ENCODE data around the gene SNX24.
"Not testable (repeated sequence)": the region's sequence is repeated elsewhere in the genome, so short reads cannot be mapped to it uniquely, and the experiment has no call there.

Gene SNX24

DNA sequence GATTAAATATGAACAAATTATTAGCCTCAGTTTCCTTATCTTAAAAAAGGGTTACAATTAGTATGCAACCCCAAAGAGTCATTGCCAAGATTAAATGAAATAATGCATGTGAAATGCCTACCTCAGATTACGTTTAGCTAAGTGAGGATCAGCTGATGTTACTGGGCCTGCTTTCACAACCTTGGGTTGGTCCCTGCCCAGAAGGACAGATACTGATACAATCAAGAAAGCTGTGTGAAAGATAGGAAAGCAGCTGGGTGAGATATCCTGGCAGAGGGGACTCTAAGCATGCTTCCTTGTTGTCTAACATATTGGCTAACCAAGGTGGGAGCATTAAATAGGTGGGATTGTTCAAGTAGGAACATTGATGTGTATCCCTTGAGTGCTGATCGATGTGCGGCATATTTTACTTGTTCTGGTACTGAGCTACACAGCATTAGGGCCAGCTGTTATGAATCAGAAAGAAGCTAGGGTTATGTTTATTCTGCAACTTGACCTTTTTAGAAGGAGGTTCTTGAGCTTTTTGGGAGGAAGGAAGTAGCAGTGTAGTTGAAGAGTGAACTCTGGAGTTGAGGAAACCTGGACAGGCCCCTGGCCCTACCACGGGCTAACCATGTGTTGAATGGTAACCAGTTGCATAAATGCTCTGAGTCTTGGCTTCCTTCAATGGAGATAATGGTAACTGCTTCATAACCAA lies 28.9 kb downstream of the SNX24 start:
- no peak for ATAC-seq

DNA sequence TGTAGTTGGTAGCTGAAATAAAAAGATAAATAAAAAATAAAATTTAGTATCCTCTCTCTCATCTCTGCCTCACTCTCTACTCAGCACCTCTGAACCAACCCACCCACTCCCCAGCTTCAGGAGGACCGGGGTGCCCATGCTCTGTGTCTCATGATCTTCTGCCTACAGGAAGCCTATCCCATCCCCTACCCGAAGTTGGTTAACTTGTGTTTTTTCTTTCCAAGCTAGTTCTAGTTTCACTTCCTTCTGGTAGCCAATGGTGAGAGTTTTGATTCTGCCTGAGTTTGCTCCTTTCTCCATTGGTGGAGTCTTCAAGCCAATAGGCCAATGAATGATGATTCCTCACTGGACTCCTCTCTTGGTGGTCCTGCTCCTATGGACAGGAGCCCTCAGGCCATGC lies 32.1 kb downstream of the SNX24 start:
- no peak for ATAC-seq

DNA sequence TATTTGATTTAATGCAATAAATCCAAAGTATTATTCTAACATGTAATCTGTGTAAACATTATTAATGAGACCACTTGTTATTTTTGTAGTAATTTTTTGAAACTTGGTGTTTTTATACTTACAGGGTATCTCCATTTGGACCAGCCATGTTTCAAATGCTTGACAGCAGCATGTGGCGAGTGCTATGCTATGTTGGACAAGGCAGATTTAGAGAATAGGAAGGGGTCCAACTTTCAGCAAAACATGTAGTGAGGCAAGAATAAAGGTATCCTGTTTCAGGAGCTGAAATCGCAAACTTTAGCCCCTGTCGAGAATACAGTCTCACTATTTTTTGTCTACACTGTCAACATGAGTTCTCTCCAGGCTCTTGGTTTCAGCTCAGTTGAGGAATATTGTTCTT lies 33.7 kb downstream of the SNX24 start:
- no peak for ATAC-seq

DNA sequence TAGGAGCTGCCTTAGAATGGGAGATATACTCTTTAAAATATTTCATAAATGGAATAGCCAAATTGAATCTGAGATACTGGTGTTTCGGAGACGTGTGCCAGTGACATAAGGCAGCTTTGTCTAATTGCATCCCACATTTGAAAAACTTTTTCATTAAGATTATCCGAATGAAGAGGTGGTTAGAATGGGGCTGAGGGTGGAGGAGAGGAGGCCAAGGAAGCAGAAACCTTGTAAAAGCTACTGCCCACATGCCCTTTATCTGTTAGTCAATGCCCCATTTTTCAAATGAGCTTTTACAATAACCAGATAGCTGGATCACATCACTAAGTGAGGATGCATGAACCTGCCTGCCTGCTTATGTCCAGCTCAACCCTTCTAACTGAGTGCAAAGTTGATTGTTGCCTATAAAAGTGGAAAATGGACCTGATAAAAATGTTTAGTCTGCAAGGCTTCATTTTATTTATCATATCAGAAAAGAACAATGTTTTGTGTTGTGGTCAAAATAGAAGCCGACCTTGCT lies 34.8 kb downstream of the SNX24 start:
- no peak for ATAC-seq

DNA sequence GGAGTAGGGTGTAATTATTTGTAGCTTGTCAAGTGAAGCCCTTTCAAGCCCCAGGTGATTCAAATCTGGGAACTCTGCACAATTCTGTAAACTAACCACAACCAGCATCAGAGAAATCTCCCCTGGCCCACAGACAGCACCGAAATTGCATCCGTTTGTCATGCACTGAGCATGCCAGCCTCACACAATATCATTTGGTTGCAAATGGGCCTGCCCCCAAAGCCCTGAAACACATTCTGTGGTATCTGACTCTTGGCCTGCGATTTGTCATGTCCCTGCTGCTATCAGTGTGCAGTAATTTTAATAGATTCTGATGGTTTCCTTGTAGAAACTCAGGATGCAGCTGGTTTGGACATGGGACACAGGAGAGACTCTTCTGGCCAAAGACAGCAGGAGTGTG lies 35.3 kb downstream of the SNX24 start:
- peak in 1 of 2 donors; percentile 36 for ATAC-seq

DNA sequence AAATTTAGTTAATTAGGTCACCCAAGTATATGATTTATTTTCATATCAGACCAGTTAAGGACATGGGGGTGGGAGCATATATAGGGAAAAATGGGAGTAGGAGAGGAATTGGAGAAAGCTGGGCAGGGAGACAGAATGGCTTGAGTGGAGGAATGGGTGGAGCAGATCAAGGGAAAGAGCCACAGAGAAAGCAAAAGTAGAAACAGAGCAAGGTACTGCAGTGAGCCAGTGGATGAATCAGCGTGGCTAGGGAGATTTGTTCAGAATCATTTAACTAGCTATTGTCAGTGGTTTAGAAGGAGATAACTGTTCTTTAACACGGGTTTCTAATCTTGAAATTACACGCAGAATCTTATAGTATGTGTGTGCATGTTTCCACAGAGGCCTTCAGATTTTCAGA lies 37.4 kb downstream of the SNX24 start:
- peak; percentile 82 to 84 for ATAC-seq

DNA sequence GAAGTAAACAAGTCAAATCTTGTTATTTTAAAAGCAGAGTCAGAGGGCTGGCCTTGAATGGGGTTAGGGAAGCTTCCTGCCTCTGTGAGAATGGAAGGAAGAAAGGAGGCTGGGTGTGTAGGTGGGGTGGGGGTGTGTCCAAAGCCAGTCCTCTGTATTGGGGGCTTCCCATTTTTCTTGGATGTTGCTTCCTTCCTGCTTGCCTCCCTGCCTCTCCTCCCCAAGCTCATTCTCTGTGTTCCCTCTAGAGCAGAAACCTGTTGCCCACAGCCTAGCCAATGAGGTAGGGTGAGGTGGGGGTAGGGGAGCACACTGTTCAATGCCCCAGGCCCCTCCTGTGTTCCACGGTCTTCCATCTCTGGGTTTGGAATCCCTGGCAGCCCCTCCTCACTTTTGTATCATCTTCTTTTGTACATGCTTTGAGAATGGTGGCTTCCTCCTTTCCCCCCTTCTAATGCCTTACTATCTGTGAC lies 39.7 kb downstream of the SNX24 start:
- ATAC-seq: no peak

DNA sequence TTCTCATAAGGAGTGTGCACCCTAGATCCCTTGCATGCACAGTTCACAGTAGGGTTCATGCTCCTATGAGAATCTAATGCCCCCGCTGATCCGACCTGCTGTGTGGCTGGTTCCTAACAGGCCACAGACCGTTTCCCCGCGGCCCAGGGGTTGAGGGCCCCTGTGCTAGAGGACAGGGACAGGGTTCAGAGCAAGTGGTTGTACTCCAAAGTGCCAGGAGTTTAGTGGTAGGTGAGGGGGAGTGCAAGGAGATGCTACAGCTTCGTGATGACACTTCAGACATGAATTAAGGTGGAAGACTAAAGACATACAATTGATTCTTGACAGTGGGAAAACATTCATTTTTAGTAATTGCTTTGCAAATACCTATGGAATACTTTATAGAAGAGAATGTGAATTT lies 40.5 kb downstream of the SNX24 start:
- no peak for ATAC-seq

DNA sequence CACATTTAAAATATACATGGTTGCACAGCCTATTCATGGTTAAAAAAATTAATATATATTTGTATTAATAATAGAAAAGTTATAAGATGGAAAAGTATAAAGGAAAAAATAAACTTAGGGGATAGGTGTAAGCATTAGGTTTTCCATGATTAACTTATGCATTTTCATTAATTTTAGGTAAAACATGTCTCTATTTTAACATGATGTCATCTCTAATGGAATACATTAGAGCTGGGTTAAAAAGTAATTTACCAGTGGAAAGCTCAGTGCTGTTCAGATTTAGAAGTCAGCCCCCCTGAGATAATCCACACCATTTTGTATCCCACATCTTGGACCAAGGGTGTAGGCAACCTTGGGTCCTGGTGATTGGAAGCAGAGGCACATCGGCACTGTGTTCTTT lies 49.7 kb downstream of the SNX24 start:
- no peak for ATAC-seq

DNA sequence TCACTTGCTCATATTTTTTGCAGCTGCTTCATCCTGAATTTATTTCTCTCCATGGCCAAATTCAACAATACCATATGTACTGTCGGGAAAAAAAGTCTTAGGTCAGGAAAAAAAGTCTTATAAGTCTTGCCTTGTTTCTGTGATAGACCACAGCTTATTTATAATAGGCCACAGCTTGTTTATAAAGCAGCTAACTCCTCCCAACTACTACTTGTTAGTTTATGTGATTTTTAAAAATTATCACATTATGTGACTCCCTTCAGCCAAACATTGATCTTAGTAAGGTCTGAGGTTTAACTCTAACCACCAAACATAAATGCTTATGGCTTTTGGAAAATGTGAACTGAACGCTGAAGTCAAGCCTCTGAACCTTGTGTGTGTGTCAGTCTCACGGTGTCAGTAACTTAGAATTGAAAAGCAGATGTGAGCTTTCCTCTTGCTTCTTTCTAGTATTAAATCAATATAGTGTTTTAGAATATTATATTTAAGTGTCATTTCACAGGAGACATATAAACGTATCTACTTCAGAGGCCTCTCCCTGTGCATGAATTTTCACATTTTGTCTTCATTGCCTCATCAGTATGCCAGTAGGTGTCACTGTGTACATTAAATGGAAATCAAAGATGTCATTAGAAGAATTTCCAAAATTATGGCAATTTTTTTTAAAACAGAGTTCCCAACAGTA lies 51.3 kb downstream of the SNX24 start:
- ATAC-seq: no peak

DNA sequence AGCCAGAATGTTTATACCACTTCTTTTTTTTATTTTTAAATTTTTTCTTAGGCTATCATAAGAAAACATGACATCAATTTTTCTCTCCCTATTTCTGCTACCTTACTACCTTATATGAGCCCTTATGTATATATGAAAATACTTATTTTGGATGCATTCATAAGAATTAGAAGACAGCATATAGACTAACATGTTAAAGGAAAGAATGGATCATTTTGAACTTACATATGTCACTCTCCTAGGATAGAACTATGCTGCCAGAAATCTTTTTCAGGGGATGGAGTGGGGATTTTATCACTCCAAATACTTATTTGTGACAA lies 51.8 kb downstream of the SNX24 start:
- no peak for ATAC-seq

DNA sequence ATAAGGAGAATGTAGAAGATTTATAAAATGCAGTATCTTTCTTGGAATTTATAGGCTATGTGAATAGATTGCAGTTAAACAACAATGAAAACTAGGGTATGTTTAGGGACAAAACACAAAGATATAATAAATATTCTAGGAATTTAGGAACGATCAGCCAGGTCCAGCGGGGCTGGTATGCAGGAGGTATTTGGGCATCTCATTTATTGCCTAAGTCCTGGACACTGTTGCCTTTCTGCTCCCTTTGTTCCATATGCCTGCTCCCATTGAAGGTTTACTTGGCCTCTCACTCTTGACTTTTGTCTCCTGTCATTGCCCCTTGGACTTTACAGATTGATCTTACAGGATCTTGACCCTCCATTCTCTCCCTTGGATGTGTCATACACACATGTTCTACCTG lies 55.9 kb downstream of the SNX24 start:
- no peak for ATAC-seq

DNA sequence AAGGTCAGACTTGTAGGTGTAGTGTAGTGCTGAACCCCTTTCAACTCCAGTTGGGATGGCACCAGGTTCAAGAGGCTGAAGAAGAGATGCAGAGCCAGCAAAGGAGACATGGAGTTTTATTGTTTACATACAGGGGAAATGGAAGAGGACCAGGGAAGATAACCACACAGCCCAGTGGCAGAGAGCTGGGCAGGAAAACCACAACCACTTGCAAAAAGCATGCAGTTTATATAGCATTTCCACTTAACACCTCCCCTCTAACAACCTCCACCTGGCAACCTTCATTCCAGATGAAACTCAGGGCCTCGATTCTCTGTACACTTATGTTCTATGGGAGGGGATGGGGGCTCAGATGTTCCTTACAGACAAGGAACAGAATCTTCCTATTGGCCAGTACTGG lies 56.9 kb downstream of the SNX24 start:
- no peak for ATAC-seq

DNA sequence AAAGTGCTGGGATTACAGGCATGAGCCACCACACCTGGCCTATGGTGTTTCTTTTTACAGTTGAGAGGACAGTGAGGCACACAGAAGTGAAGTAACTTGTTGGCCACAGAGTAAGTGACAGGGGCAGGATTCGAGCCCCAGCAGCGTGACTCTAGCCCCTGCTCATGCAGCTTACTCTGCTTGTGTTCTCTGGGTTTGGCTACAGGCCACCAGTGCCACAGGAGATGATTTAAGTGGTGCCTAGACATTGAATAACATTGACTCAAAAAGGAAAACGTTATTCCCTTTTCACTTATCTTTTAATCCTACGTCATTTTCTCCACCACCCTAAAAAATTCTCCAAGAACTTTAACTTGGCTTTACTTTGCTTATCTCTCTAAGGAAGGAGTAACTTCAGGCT lies 61.4 kb downstream of the SNX24 start:
- ATAC-seq: no peak

DNA sequence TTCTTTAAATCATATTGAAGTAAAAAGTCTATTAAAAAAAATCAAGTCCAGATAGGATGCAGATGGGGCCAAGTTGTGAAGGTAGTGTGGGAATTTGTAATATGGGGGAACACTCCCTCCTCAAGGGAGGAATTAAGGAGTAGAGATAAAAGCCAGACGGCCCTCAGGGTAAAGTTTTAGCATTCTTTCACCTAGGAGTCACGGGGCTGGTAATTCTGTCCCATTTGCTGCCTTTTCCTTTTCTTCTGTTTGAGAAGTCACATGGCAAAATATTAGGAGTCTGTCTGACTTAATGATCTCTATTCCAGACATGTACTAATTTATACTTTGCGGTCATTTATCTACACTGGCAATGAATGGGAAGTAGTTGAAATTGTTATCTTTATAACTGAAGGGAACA lies 61.9 kb downstream of the SNX24 start:
- no peak for ATAC-seq

DNA sequence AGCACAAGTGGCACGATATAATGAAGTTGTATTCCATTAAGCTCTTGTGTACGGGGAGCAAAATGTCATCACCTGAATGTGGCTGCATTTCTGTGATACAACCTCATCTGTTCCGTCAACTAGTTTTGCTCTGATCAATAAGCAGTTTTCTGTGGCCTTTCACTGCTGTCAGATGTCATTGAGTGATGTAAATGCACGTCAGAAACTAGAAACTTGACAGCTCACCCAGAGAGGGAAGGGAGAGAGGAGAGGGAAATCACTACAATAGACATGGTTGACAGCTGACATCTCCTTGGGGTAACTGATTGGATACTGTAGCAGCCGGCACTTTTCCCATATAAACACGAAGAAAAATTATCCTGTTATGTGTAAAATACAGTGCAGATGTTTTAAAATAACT lies 62.7 kb downstream of the SNX24 start:
- no peak for ATAC-seq

DNA sequence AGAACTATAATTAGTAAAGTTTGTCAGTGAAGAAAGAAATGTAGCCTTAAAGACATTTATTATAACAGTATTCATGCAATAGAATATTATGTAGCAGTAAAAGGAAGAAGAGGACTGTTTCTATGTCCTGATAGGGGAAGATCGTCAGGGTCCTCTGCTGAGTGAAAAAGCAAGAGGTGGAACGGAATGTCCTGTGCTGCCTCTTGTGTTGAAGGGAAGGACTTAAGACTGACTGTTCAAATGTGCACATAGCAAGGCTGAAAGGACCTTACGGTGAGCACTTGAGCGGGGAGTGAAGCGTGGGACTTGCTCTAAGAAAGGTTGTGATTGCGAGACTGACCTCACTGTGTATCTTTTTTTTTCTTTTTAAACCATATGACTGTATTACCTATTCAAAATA lies 63.2 kb downstream of the SNX24 start:
- ATAC-seq: no peak

DNA sequence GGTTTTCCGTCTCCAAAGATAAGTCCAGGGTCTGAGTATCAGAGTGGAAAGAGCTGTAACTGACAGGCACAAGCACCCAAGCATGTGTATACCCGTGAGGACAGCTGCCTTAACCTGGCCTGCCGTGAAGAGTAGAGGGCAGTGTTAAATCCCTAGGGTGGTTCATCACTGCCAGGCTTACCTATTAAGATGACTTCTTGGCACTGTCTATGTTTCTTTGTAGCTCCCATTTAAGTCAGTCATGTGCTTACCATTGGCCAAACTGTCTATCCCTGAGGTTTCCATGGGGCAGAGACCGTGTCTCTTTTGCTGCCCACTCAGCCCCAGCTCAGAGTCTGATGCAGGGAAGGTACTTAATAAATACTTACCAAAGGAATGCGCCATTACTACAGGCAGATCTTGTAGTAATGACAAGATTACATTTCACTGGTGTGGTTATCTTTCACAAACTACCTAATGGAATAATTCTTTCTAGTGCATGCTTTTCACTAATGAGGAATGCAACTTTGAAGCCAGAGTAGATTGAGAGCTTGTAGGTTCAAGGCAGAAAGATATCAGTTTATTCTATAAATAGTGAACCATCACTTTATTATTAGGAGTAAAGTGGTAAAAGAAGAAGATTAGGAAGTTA lies 64.2 kb downstream of the SNX24 start:
- no peak for ATAC-seq

DNA sequence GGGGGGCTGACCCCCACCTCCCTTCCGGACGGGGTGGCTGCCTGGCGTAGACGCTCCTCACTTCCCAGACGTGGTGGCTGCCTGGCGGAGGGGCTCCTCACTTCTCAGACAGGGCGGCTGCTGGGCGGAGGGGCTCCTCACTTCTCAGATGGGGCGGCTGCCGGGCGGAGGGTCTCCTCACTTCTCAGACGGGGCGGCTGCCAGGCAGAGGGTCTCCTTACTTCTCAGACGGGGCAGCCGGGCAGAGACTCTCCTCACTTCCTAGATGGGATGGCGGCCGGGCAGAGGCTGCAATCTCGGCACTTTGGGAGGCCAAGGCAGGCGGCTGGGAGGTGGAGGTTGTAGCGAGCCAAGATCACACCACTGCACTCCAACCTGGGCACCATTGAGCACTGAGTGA lies 68.0 kb downstream of the SNX24 start:
- not testable (repeated sequence) for ATAC-seq

DNA sequence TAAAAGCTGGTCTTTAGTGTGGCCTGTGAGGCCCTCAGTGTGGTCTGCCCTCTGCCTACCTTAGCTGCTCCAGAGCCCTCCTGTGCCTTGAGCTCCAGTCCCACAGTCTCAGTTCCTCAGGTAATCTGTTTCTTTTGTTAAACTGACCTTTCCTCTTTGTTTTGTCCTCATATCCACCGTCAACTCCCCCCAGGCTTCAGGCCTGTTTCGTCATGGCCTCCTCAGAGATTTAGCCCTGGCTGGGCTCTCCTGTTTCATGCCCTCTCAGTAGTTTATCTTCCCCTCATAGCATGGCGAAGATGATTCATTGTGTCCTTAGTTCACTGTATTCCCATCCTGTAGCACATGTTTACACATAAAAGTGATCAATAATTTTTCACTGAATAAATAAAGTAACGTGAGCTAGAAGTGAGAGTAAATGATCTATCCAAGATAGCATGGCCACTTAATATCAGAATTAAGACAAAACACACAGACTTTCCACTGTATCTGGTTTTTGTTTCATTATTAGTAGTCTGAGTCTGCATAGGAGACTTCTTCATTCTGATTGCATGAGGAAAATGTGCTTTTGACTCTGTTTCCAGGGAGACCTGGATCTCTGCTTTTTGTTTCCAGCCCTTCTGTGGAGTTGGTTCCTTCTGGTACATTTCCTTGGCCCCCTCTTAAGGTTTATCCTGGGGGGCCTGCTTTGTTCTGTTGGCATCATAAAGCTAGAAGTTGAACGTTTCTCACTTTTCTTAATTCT lies 70.5 kb downstream of the SNX24 start:
- peak in 1 of 2 donors; percentile 59 for ATAC-seq

DNA sequence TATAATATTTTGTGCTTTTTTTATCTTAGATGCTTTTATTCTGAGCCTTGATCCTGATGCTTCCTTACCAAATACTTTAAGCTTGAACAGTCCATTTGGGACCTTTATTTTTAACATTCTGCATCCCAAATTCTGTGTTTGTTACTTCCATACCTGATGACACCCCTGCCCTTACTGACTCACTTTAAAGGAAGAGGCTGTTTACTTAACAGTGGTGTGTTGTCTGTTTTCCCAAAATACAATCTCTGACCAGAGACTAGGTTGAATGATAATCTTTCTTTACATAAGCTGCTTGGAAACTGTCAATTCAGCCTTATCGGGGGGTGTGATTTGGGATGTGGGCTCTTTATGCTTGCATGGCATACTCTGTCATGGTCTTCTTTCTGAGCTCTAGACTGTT lies 71.1 kb downstream of the SNX24 start:
- ATAC-seq: no peak

DNA sequence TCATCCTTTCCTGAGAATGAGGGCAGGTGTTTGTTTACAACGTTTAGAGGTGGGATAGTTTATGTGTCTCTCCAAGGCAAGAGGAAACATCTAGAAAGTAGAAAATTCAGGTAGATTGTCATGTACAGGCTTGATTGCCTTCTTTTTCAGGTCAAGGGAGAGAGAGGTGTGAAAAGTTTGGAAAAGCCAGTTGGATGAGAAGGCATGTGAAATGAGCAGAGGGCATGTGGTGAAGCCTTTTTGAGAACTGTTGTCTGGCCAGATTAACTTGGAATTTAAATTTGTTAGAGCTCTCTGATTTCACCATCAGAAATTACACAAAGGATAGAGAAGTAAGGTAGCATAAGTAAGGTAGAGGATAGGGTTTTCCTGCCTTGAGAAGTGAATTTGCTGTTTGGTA lies 74.6 kb downstream of the SNX24 start:
- ATAC-seq: no peak

DNA sequence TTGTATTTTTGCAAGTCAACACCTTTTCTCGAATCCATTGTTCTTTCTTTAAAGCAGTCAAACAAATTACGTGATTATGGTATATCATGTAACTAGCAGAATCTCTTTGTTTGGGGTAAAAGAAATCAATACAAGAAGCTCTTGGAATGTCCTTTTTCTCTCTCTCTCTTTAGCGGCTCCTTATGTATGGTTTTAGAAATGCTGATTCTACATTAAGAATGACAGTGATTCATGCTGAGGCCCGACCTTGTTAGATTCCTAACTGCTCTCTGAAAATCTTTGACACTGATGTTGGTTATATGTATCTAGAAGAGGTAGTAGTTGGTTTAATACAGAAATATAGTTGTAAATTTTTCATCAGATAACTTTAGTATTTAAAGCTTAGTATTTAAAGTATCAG lies 76.4 kb downstream of the SNX24 start:
- no peak for ATAC-seq
